Testis (tissue), 2 donors: Measurements from ENCODE around the gene CCN5.

ENCODE experiments used
- POLR2A ChIP-seq: fragments of 450-650 bp; IDR thresholded peaks from one replicate; pipeline ENCODE4 v1.6.1; 2017; ENCODE audit warnings: antibody characterized with exemption, mild to moderate bottlenecking, moderate library complexity
- TF ChIP-seq, protein P1 (sequence below), 3 experiments: fragments of 450-650 bp in 2 of 3; fragments of 200-600 bp in 1 of 3; sonication (generic) in 1 of 3; IDR thresholded peaks; one replicate each; pipeline ENCODE4 v1.5.1; 2016 to 2019; ENCODE audit warnings: antibody characterized with exemption in 3 of 3, mild to moderate bottlenecking in 2 of 3, moderate library complexity in 1 of 3

DNA sequence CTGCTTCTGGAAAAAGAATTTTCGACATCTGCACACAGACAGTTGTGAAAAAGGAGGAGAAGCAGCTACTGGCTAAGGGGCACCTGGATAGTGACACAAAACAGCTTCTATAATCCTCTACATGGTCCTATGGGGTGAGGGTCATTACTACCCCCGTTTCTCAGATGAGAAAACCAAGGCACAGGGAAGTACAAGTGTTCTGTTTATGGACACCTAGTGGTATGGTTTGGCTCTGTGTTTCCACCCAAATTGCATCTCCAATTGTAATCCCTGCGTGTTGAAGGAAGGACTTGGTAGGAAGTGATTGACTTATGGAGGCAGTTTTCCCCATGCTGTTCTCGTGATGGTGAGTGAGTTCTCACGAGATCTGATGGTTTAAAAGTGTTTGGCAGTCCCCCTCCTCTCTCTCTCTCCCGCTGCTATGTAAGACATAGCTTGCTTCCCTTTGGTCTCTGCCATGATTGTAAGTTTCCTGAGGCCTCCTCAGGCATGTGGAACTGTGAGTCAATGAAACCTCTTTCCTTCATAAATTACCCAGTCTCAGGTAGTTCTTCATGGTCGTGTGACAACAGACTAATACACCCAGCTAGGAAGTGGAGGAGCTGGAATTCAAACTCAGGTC lies 28.0 kb downstream of the CCN5 start:
- TF ChIP-seq POLR2A = no peak
- TF ChIP-seq, protein P1, sequence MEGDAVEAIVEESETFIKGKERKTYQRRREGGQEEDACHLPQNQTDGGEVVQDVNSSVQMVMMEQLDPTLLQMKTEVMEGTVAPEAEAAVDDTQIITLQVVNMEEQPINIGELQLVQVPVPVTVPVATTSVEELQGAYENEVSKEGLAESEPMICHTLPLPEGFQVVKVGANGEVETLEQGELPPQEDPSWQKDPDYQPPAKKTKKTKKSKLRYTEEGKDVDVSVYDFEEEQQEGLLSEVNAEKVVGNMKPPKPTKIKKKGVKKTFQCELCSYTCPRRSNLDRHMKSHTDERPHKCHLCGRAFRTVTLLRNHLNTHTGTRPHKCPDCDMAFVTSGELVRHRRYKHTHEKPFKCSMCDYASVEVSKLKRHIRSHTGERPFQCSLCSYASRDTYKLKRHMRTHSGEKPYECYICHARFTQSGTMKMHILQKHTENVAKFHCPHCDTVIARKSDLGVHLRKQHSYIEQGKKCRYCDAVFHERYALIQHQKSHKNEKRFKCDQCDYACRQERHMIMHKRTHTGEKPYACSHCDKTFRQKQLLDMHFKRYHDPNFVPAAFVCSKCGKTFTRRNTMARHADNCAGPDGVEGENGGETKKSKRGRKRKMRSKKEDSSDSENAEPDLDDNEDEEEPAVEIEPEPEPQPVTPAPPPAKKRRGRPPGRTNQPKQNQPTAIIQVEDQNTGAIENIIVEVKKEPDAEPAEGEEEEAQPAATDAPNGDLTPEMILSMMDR (IDR thresholded peaks at IDR 0.05) = no peak
